CD14-positive monocyte (primary cell): ENCODE measurements around the gene PCGF3. TPM values are rescaled to one million over a fixed set of nuclear protein-coding genes. Genes with fewer than 3 reads are reported as not detected.

Experiments
- DNase-seq, 3 donors: peaks; one replicate each; pipeline ENCODE4 v3.0.0-alpha.2; 2011 to 2022
- H2AFZ ChIP-seq: 2 replicates; pipeline ENCODE4 v1.6.0; 2012; ENCODE audit warnings: mild to moderate bottlenecking, low read depth, low read length, inconsistent platforms; ENCODE audit not compliant: insufficient read depth, poor library complexity, severe bottlenecking
- H3K27ac ChIP-seq, 2 donors: 1 replicate in 1 of 2; 2 replicates in 1 of 2; pipeline ENCODE4 v1.5.1; 2012 to 2013; ENCODE audit warnings: low read length in 2 of 2, control low read depth in 1 of 2, inconsistent platforms in 1 of 2, low read depth in 1 of 2, mild to moderate bottlenecking in 1 of 2
- H3K27me3 ChIP-seq, 2 donors: one replicate each; pipeline versions ENCODE4 v1.6.0 to v1.6.1; 2011 to 2013; ENCODE audit warnings: low read length in 2 of 2; ENCODE audit not compliant: control insufficient read depth in 2 of 2, insufficient read depth in 2 of 2
- H3K36me3 ChIP-seq, 2 donors: replicated peaks in 1 of 2; 1 replicate in 1 of 2; 2 replicates in 1 of 2; pipeline versions ENCODE4 v1.5.1 to v1.6.1; 2012 to 2013; ENCODE audit warnings: low read length in 2 of 2, control low read depth in 1 of 2, inconsistent platforms in 1 of 2, mild to moderate bottlenecking in 1 of 2; ENCODE audit not compliant: insufficient read depth in 2 of 2, control insufficient read depth in 1 of 2
- H3K4me1 ChIP-seq, 2 donors: 1 replicate in 1 of 2; 2 replicates in 1 of 2; pipeline versions ENCODE4 v1.5.1 to v1.6.1; 2012 to 2013; ENCODE audit warnings: low read length in 2 of 2, control low read depth in 1 of 2, inconsistent platforms in 1 of 2, mild to moderate bottlenecking in 1 of 2, moderate library complexity in 1 of 2; ENCODE audit not compliant: insufficient read depth in 2 of 2, control insufficient read depth in 1 of 2
- H3K4me2 ChIP-seq: replicated peaks from 2 replicates; pipeline ENCODE3; 2012; ENCODE audit warnings: low read length, moderate library complexity, mild to moderate bottlenecking; ENCODE audit not compliant: poor library complexity, severe bottlenecking; ENCODE audit errors: extremely low read depth
- H3K4me3 ChIP-seq, 3 experiments: fragments of 200-600 bp in 1 of 3; sonication (generic) in 1 of 3; replicated peaks in 1 of 3; 1 replicate in 2 of 3; 2 replicates in 1 of 3; pipeline ENCODE4 v1.5.1; 2011 to 2013; ENCODE audit warnings: low read length in 3 of 3, mild to moderate bottlenecking in 3 of 3, control low read depth in 2 of 3, low read depth in 2 of 3, inconsistent platforms in 1 of 3, moderate library complexity in 1 of 3
- H3K79me2 ChIP-seq: 2 replicates; pipeline ENCODE4 v1.6.0; 2012; ENCODE audit warnings: mild to moderate bottlenecking, control low read depth, inconsistent platforms, low read length, moderate library complexity; ENCODE audit not compliant: insufficient read depth
- H3K9ac ChIP-seq: 2 replicates; pipeline ENCODE4 v1.6.0; 2017; ENCODE audit warnings: low read length, mild to moderate bottlenecking; ENCODE audit not compliant: insufficient read depth, poor library complexity, severe bottlenecking
- H3K9me3 ChIP-seq, 2 donors: replicated peaks in 1 of 2; 1 replicate in 1 of 2; 2 replicates in 1 of 2; pipeline versions ENCODE4 v1.5.1 to v1.6.1; 2012 to 2013; ENCODE audit warnings: low read length in 2 of 2, control low read depth in 1 of 2; ENCODE audit not compliant: control insufficient read depth in 1 of 2, insufficient read depth in 1 of 2
- H4K20me1 ChIP-seq: 2 replicates; pipeline ENCODE4 v1.6.0; 2012; ENCODE audit warnings: mild to moderate bottlenecking, low read length, control low read depth, moderate library complexity; ENCODE audit not compliant: insufficient read depth
- H3K27ac Mint-ChIP-seq, 7 donors: one replicate each; pipeline ENCODE4 v1.8.0; 2020; ENCODE audit warnings: mild to moderate bottlenecking in 7 of 7, mixed read lengths in 7 of 7, moderate library complexity in 6 of 7, inconsistent platforms in 2 of 7
- H3K27me3 Mint-ChIP-seq, 3 donors: one replicate each; pipeline ENCODE4 v1.8.0; 2021 to 2022; ENCODE audit warnings: low read depth in 3 of 3, mild to moderate bottlenecking in 3 of 3, mixed read lengths in 3 of 3, moderate library complexity in 3 of 3, inconsistent platforms in 1 of 3
- H3K36me3 Mint-ChIP-seq, 2 donors: one replicate each; pipeline ENCODE4 v1.8.0; 2020; ENCODE audit warnings: mixed read lengths in 2 of 2, inconsistent platforms in 1 of 2, mild to moderate bottlenecking in 1 of 2
- H3K4me1 Mint-ChIP-seq: one replicate; pipeline ENCODE4 v1.8.0; 2020; ENCODE audit warnings: mild to moderate bottlenecking, mixed read lengths
- H3K4me3 Mint-ChIP-seq, 2 donors: one replicate each; pipeline ENCODE4 v1.8.0; 2020; ENCODE audit warnings: mild to moderate bottlenecking in 2 of 2, mixed read lengths in 2 of 2, moderate library complexity in 1 of 2
- H3K9me3 Mint-ChIP-seq, 7 donors: one replicate each; pipeline ENCODE4 v1.8.0; 2020 to 2022; ENCODE audit warnings: mixed read lengths in 7 of 7, mild to moderate bottlenecking in 6 of 7, moderate library complexity in 6 of 7, inconsistent platforms in 2 of 7
- CTCF ChIP-seq: fragments of 200-600 bp; IDR thresholded peaks from one replicate; pipeline ENCODE4 v1.8.0; 2022; ENCODE audit warnings: antibody characterized with exemption, mild to moderate bottlenecking
- WGBS: methylation state at CpG from one replicate; pipeline ENCODE4 v1.1.5; 2013; ENCODE audit warnings: missing lambda C conversion rate; ENCODE audit not compliant: insufficient coverage; 5-methylcytosine and 5-hydroxymethylcytosine counted together
- intact Hi-C, 2 donors: fragments of 100-400 bp; cut with micrococcal nuclease; formaldehyde crosslinking; loops; one replicate each; pipeline versions ENCODE4 v1.15.0 to v1.15.1; 2023
- polyA plus RNA-seq, 3 donors: library from polyadenylated mRNA; depleted of rRNA in 1 of 3; unstranded in 2 of 3; stranded (reverse) in 1 of 3; fragments of 300-500 nt in 2 of 3; fragments of >200 nt in 1 of 3; fragmentation: Illumina TruSeq in 2 of 3; gene quantifications; 1 replicate in 2 of 3; 2 replicates in 1 of 3; pipeline ENCODE4 v1.2.3, GENCODE V29; 2012 to 2021

The PCGF3 gene
- polyA plus RNA-seq, 3 donors = 7.0 to 163 (median 8.3) TPM

GRCh38 chr4:706834-707598 lies 1.4 kb downstream of the PCGF3 start:
- H3K9me3 ChIP-seq = no peaks in the 10 kb centered on the region
- no peak overlapping the region for H3K4me3 Mint-ChIP-seq
- H3K9ac ChIP-seq = peak overlapping the region; percentile 100
- peaks cover 39 to 53% of the 10 kb centered on the region in 2 donors for H3K4me1 ChIP-seq
- peaks cover 2 to 4% (median 2%) of the 10 kb centered on the region in 3 donors for H3K27me3 Mint-ChIP-seq
- peaks cover 42% of the 10 kb centered on the region for H4K20me1 ChIP-seq
- no peaks in the 10 kb centered on the region for H3K27me3 ChIP-seq
- TF ChIP-seq CTCF = no peak
- peaks cover 8 to 13% of the 10 kb centered on the region in 2 donors for H3K36me3 Mint-ChIP-seq
- no peak overlapping the region for H3K27ac ChIP-seq
- peak overlapping the region in 1 of 3 experiments; percentile 36 for H3K4me3 ChIP-seq
- H3K27ac Mint-ChIP-seq = no peak overlapping the region
- 92% methylated on average over 18 of the region's 21 CpGs for WGBS
- intact Hi-C loops = loop anchor here (5.0 kb wide), 2 partner anchors 35 to 75 kb away; partner anchors contain the start of genes ATP5ME (in 1 of the 2) and MYL5 (in 1 of the 2)
- no peak overlapping the region for H2AFZ ChIP-seq
- no peaks in the 10 kb centered on the region for H3K9me3 Mint-ChIP-seq
- DNase-seq = no peak
- peaks cover 0 to 16% of the 10 kb centered on the region in 2 donors for H3K36me3 ChIP-seq
- peaks cover 61% of the 10 kb centered on the region for H3K79me2 ChIP-seq
- peak overlapping the region; percentile 32 for H3K4me2 ChIP-seq
- H3K4me1 Mint-ChIP-seq = peaks cover 32% of the 10 kb centered on the region

- H3K79me2 ChIP-seq = peaks cover 72% of the 10 kb centered on the region
- no peak overlapping the region for H2AFZ ChIP-seq
- peaks cover 0 to 21% of the 10 kb centered on the region in 2 donors for H3K36me3 ChIP-seq
- Mint-ChIP-seq H3K27ac (peak overlapping the region in 1 of 7 donors; percentile 37), H3K4me3 (no peak overlapping the region), H3K4me1 (peaks cover 32% of the 10 kb centered on the region), H3K27me3 (peaks cover 2 to 3% (median 2%) of the 10 kb centered on the region in 3 donors), H3K36me3 (peaks cover 8 to 13% of the 10 kb centered on the region in 2 donors), H3K9me3 (no peaks in the 10 kb centered on the region)
- TF ChIP-seq CTCF = no peak
- H3K4me2 ChIP-seq = peak overlapping the region; percentile 15
- 97% methylated on average over 7 of the region's 11 CpGs for WGBS
- no peak overlapping the region for H3K4me3 ChIP-seq
- peaks cover 53% of the 10 kb centered on the region for H4K20me1 ChIP-seq
- DNase-seq = no peak
- intact Hi-C loops = loop anchor here (5.0 kb wide), 2 partner anchors 36 to 74 kb away; partner anchors contain the start of genes ATP5ME (in 1 of the 2) and MYL5 (in 1 of the 2)
- H3K27me3 ChIP-seq = no peaks in the 10 kb centered on the region
- H3K9me3 ChIP-seq = no peaks in the 10 kb centered on the region
- no peak overlapping the region for H3K27ac ChIP-seq
- H3K4me1 ChIP-seq = peaks cover 39 to 53% of the 10 kb centered on the region in 2 donors
- no peak overlapping the region for H3K9ac ChIP-seq
These were observed 2.4 kb downstream of the PCGF3 start for GRCh38 chr4:707929-708630.
